Lower leg skin (tissue), 3 donors: ENCODE measurements around the gene MSS51.

Source experiments
- CTCF ChIP-seq, 3 donors: fragments of 450-650 bp; IDR thresholded peaks; one replicate each; pipeline ENCODE4 v1.5.1; 2016; ENCODE audit warnings: antibody characterized with exemption in 3 of 3, mild to moderate bottlenecking in 3 of 3, moderate library complexity in 2 of 3
- POLR2A ChIP-seq, 2 donors: fragments of 450-650 bp; IDR thresholded peaks; one replicate each; pipeline ENCODE4 v1.6.1; 2016 to 2017; ENCODE audit warnings: antibody characterized with exemption in 2 of 2, mild to moderate bottlenecking in 1 of 2, moderate library complexity in 1 of 2

- TF ChIP-seq CTCF (IDR thresholded peaks at IDR 0.05) (no peak), POLR2A (IDR thresholded peaks at IDR 0.05) (no peak)
These were observed 7.0 kb downstream of the MSS51 start for GRCh38 chr10:73426318-73426717.
